B cell (primary cell): ENCODE measurements around the gene MRAS. TPM values are rescaled to one million over a fixed set of nuclear protein-coding genes. Genes with fewer than 3 reads are reported as not detected.

Experiments
- ATAC-seq: fragments of 200-7000 bp; cut with Tn5 transposase; one replicate; pipeline ENCODE4 v1.10.0; 2021; ENCODE audit warnings: low read depth, mild to moderate bottlenecking, moderate number of reproducible peaks, moderate library complexity
- CTCF ChIA-PET: fragments of 350-600 bp; sonication (Branson Sonifier 250); formaldehyde crosslinking; loops from one replicate; lab custom pipeline; 2021; ENCODE audit warnings: antibody characterized with exemption, inconsistent platforms; lab: Charles Lee
- POLR2A ChIA-PET: fragments of 350-600 bp; sonication (Branson Sonifier 250); formaldehyde crosslinking; loops from one replicate; lab custom pipeline; 2021; ENCODE audit warnings: antibody characterized with exemption; lab: Charles Lee
- DNase-seq: peaks from one replicate; pipeline ENCODE4 v3.0.0; 2013
- H2AFZ ChIP-seq: 2 replicates; pipeline ENCODE4 v1.6.1; 2012; ENCODE audit warnings: mild to moderate bottlenecking, low read depth, low read length; ENCODE audit not compliant: insufficient read depth, poor library complexity, severe bottlenecking
- H3K27ac ChIP-seq, 2 donors: 1 replicate in 1 of 2; 2 replicates in 1 of 2; pipeline ENCODE4 v1.5.1; 2012 to 2013; ENCODE audit warnings: low read length in 2 of 2, mild to moderate bottlenecking in 2 of 2, moderate library complexity in 1 of 2
- H3K27me3 ChIP-seq, 4 experiments: fragments of 200-600 bp in 1 of 4; sonication (generic) in 1 of 4; replicated peaks in 1 of 4; 1 replicate in 2 of 4; 2 replicates in 2 of 4; pipeline versions ENCODE4 v1.6.1 to v1.7.0; 2013 to 2016; ENCODE audit warnings: low read length in 3 of 4, mild to moderate bottlenecking in 2 of 4, mixed read lengths in 1 of 4, moderate library complexity in 1 of 4; ENCODE audit not compliant: insufficient read depth in 4 of 4, control insufficient read depth in 3 of 4; ENCODE audit errors: control extremely low read depth in 1 of 4
- H3K36me3 ChIP-seq, 2 experiments: replicated peaks in 1 of 2; 1 replicate in 1 of 2; 2 replicates in 1 of 2; pipeline versions ENCODE4 v1.6.1 to v1.7.1; 2013; ENCODE audit warnings: low read length in 1 of 2; ENCODE audit not compliant: insufficient read depth in 2 of 2, control insufficient read depth in 1 of 2; ENCODE audit errors: control extremely low read depth in 1 of 2, extremely low read depth in 1 of 2
- H3K4me1 ChIP-seq, 2 donors: fragments of 200-600 bp in 1 of 2; sonication (generic) in 1 of 2; 1 replicate in 1 of 2; 2 replicates in 1 of 2; pipeline versions ENCODE4 v1.5.1 to v1.6.1; 2013 to 2017; ENCODE audit warnings: low read length in 2 of 2; ENCODE audit not compliant: control insufficient read depth in 2 of 2, insufficient read depth in 2 of 2
- H3K4me2 ChIP-seq: replicated peaks from 2 replicates; pipeline ENCODE3; 2012; ENCODE audit warnings: mild to moderate bottlenecking, low read depth, low read length; ENCODE audit not compliant: poor library complexity, severe bottlenecking
- H3K4me3 ChIP-seq, 5 experiments: fragments of 200-600 bp in 1 of 5; sonication (generic) in 1 of 5; 1 replicate in 3 of 5; 2 replicates in 2 of 5; pipeline versions ENCODE4 v1.5.1 to v1.7.0; 2011 to 2016; ENCODE audit warnings: low read length in 4 of 5, mild to moderate bottlenecking in 4 of 5, low read depth in 2 of 5, control low read depth in 1 of 5, moderate library complexity in 1 of 5; ENCODE audit not compliant: insufficient read depth in 1 of 5; ENCODE audit errors: control extremely low read depth in 1 of 5, extremely low read depth in 1 of 5
- H3K79me2 ChIP-seq: fragments of 200-600 bp; sonication (generic); one replicate; pipeline ENCODE4 v1.6.0; 2016; ENCODE audit warnings: low read length; ENCODE audit not compliant: control insufficient read depth, insufficient read depth
- H3K9ac ChIP-seq: fragments of 200-600 bp; sonication (generic); 2 replicates; pipeline ENCODE4 v1.6.1; 2017; ENCODE audit warnings: mild to moderate bottlenecking, low read length, moderate library complexity
- H3K9me3 ChIP-seq, 3 donors: one replicate each; pipeline versions ENCODE4 v1.6.1 to v1.7.1; 2013; ENCODE audit warnings: low read length in 2 of 3; ENCODE audit not compliant: control insufficient read depth in 2 of 3, insufficient read depth in 1 of 3; ENCODE audit errors: control extremely low read depth in 1 of 3
- H4K20me1 ChIP-seq: 2 replicates; pipeline ENCODE4 v1.6.0; 2012; ENCODE audit warnings: mild to moderate bottlenecking, low read length; ENCODE audit not compliant: insufficient read depth, control insufficient read depth, poor library complexity, severe bottlenecking
- H3K27ac Mint-ChIP-seq: one replicate; pipeline ENCODE4 v1.8.0; 2021; ENCODE audit warnings: mixed read lengths
- H3K27me3 Mint-ChIP-seq: one replicate; pipeline ENCODE4 v1.8.0; 2021; ENCODE audit warnings: mixed read lengths
- H3K4me1 Mint-ChIP-seq: one replicate; pipeline ENCODE4 v1.8.0; 2021; ENCODE audit warnings: mixed read lengths
- H3K4me3 Mint-ChIP-seq: one replicate; pipeline ENCODE4 v1.8.0; 2021; ENCODE audit warnings: mixed read lengths
- H3K9me3 Mint-ChIP-seq: one replicate; pipeline ENCODE4 v1.8.0; 2022; ENCODE audit warnings: mixed read lengths; ENCODE audit not compliant: insufficient read depth
- EZH2 ChIP-seq: IDR thresholded peaks from 2 replicates; pipeline ENCODE4 v1.6.1; 2012; ENCODE audit warnings: borderline replicate concordance, low read depth, mild to moderate bottlenecking, moderate library complexity, low read length; ENCODE audit not compliant: insufficient read depth, poor library complexity, severe bottlenecking
- WGBS: methylation state at CpG from one replicate; pipeline ENCODE4 v1.1.5; 2013; ENCODE audit warnings: missing lambda C conversion rate; ENCODE audit not compliant: insufficient coverage; 5-methylcytosine and 5-hydroxymethylcytosine counted together
- intact Hi-C: fragments of 100-400 bp; cut with micrococcal nuclease; formaldehyde crosslinking; loops from one replicate; pipeline ENCODE4 v1.10.0; 2022
- polyA plus RNA-seq: library from polyadenylated mRNA; depleted of rRNA; stranded (reverse); fragments of >200 nt; gene quantifications from 2 replicates; pipeline ENCODE4 v1.2.3, GENCODE V29; 2012
- total RNA-seq, 2 donors: library from RNA; stranded (reverse); fragments of 120-200 nt in 1 of 2; gene quantifications; 1 replicate in 1 of 2; 2 replicates in 1 of 2; pipeline versions ENCODE4 v1.2.3 to v1.2.4, GENCODE V29; 2013 to 2022
- TF ChIP-seq, protein P1 (sequence below): fragments of 200-600 bp; IDR thresholded peaks from one replicate; pipeline ENCODE4 v1.8.0; 2022; ENCODE audit warnings: antibody characterized with exemption, mild to moderate bottlenecking

Gene MRAS
- total and polyA plus RNA-seq, 2 donors (not counting 1 experiment from before 2014, with no cell fraction given) = 0.03 to 0.22 TPM

DNA sequence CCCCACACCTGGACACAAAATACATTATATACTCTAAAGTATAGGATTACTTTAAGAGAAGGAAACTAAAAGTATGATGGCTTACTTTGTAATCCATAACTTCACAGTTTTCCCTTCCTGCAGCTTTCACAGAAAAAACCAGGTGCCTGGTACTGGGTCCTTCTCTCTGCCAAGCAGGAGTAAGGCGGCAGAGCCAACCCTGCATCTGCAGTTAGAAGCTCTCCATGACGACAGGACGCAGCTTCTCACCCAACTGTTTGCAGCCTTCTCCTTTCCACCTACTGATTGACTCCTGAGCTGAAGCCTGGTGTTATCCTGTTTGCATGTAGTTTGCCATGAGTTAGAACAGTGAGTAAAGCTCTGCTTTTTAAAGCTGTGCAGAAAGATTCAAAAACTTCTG is 6.7 kb downstream of the MRAS start:
- TF ChIP-seq, protein P1, sequence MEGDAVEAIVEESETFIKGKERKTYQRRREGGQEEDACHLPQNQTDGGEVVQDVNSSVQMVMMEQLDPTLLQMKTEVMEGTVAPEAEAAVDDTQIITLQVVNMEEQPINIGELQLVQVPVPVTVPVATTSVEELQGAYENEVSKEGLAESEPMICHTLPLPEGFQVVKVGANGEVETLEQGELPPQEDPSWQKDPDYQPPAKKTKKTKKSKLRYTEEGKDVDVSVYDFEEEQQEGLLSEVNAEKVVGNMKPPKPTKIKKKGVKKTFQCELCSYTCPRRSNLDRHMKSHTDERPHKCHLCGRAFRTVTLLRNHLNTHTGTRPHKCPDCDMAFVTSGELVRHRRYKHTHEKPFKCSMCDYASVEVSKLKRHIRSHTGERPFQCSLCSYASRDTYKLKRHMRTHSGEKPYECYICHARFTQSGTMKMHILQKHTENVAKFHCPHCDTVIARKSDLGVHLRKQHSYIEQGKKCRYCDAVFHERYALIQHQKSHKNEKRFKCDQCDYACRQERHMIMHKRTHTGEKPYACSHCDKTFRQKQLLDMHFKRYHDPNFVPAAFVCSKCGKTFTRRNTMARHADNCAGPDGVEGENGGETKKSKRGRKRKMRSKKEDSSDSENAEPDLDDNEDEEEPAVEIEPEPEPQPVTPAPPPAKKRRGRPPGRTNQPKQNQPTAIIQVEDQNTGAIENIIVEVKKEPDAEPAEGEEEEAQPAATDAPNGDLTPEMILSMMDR = no peak
- TF ChIP-seq EZH2 = no peak
- Mint-ChIP-seq H3K27me3 (peaks cover 66% of the 10 kb centered on the region), H3K27ac (no peak overlapping the region), H3K4me1 (no peaks in the 10 kb centered on the region), H3K9me3 (no peaks in the 10 kb centered on the region), H3K4me3 (no peak overlapping the region)
- H3K9me3 ChIP-seq = no peaks in the 10 kb centered on the region
- H3K79me2 ChIP-seq = no peaks in the 10 kb centered on the region
- no peak overlapping the region for H3K9ac ChIP-seq
- H2AFZ ChIP-seq = no peak overlapping the region
- 100% methylated on average over 1 of the region's 3 CpGs for WGBS
- DNase-seq (no peak), ATAC-seq (no peak)
- no peaks in the 10 kb centered on the region for H3K36me3 ChIP-seq
- H3K4me2 ChIP-seq = no peak overlapping the region
- intact Hi-C loops = no loop called here
- ChIA-PET POLR2A (no interaction called here), CTCF (no interaction called here)
- H3K27me3 ChIP-seq = peaks cover 0 to 30% (median 5%) of the 10 kb centered on the region in 4 experiments
- H3K4me1 ChIP-seq = no peaks in the 10 kb centered on the region
- H3K4me3 ChIP-seq = no peak overlapping the region
- H4K20me1 ChIP-seq = no peaks in the 10 kb centered on the region
- H3K27ac ChIP-seq = no peak overlapping the region

- WGBS = 82% methylated on average over 3 of the region's 7 CpGs
- intact Hi-C loops = no loop called here
- no peaks in the 10 kb centered on the region for H3K4me1 Mint-ChIP-seq
- H3K27ac ChIP-seq = no peak overlapping the region
- H3K9me3 Mint-ChIP-seq = no peaks in the 10 kb centered on the region
- POLR2A ChIA-PET = no interaction called here
- peaks cover 57% of the 10 kb centered on the region for H3K27me3 Mint-ChIP-seq
- no peak for TF ChIP-seq EZH2
- TF ChIP-seq, protein P1 = no peak
- no peaks in the 10 kb centered on the region for H3K4me1 ChIP-seq
- H3K4me3 ChIP-seq = no peak overlapping the region
- DNase-seq (no peak), ATAC-seq (no peak)
- CTCF ChIA-PET = no interaction called here
- no peak overlapping the region for H3K27ac Mint-ChIP-seq
- no peak overlapping the region for H2AFZ ChIP-seq
- H3K27me3 ChIP-seq = peaks cover 0 to 33% (median 5%) of the 10 kb centered on the region in 4 experiments
- no peak overlapping the region for H3K4me3 Mint-ChIP-seq
- H3K4me2 ChIP-seq = no peak overlapping the region
- no peaks in the 10 kb centered on the region for H4K20me1 ChIP-seq
- no peaks in the 10 kb centered on the region for H3K79me2 ChIP-seq
- H3K9me3 ChIP-seq = no peaks in the 10 kb centered on the region
- H3K9ac ChIP-seq = no peak overlapping the region
- no peaks in the 10 kb centered on the region for H3K36me3 ChIP-seq
Observed at GRCh38 chr3:138356730-138357405, 8.5 kb downstream of the MRAS start.
